AG04449 (cell line): ENCODE data around the gene TMIGD1.

Experiments used
- CTCF ChIA-PET: fragments of 350-600 bp; formaldehyde crosslinking; extraction: SDS; loops from one replicate; lab custom pipeline; 2021; ENCODE audit warnings: antibody characterized with exemption; lab: Yijun Ruan, JAX
- POLR2A ChIA-PET: fragments of 400-600, 350-600 bp; formaldehyde crosslinking; extraction: SDS; loops from one replicate; lab custom pipeline; 2020; ENCODE audit warnings: antibody characterized with exemption, inconsistent platforms; lab: Yijun Ruan, JAX
- DNase-seq: peaks from one replicate; pipeline ENCODE4 v3.0.0-alpha.2; 2010; ENCODE audit warnings: low read depth, low spot score
- H3K4me3 ChIP-seq: 2 replicates; pipeline ENCODE4 v1.5.1; 2011; ENCODE audit warnings: low read depth, mild to moderate bottlenecking, control low read depth, low read length
- TF ChIP-seq, protein P1 (sequence below): IDR thresholded peaks from one replicate; pipeline ENCODE4 v1.5.1; 2011; ENCODE audit warnings: mild to moderate bottlenecking, moderate library complexity, low read length, control low read depth, inconsistent platforms; ENCODE audit not compliant: insufficient read depth; ENCODE audit errors: missing control alignments

TMIGD1 gene

GRCh38 chr17:30271102-30271501 lies 62.8 kb downstream of the TMIGD1 start:
- no peak for DNase-seq
- H3K4me3 ChIP-seq, result no peak overlapping the region
- CTCF ChIA-PET, result interaction anchor here (1.8 to 3.6 kb wide), 2 partner anchors 8 to 146 kb away, joined by 6 to 17 read pairs; no protein-coding TSS in a partner anchor
- TF ChIP-seq, protein P1, sequence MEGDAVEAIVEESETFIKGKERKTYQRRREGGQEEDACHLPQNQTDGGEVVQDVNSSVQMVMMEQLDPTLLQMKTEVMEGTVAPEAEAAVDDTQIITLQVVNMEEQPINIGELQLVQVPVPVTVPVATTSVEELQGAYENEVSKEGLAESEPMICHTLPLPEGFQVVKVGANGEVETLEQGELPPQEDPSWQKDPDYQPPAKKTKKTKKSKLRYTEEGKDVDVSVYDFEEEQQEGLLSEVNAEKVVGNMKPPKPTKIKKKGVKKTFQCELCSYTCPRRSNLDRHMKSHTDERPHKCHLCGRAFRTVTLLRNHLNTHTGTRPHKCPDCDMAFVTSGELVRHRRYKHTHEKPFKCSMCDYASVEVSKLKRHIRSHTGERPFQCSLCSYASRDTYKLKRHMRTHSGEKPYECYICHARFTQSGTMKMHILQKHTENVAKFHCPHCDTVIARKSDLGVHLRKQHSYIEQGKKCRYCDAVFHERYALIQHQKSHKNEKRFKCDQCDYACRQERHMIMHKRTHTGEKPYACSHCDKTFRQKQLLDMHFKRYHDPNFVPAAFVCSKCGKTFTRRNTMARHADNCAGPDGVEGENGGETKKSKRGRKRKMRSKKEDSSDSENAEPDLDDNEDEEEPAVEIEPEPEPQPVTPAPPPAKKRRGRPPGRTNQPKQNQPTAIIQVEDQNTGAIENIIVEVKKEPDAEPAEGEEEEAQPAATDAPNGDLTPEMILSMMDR, result no peak
- POLR2A ChIA-PET, result no interaction called here

- TF ChIP-seq, protein P1, result no peak
- H3K4me3 ChIP-seq, result no peak overlapping the region
- POLR2A ChIA-PET, result no interaction called here
- no peak for DNase-seq
- CTCF ChIA-PET, result interaction anchor here (0.6 to 1.6 kb wide), 6 partner anchors 10 to 650 kb away, joined by 3 to 4 read pairs (median 3); partner anchors contain the start of gene SLC6A4
These were observed 66.2 kb downstream of the TMIGD1 start for GRCh38 chr17:30267625-30268024.
